Airway epithelial cell (primary cell): ENCODE results near the gene KIF3A. TPM values are rescaled to one million over a fixed set of nuclear protein-coding genes. Genes with fewer than 3 reads are reported as not detected.

Source experiments
- total RNA-seq: library from RNA; depleted of rRNA; stranded (reverse); fragments of >200 nt; gene quantifications from 2 replicates; pipeline ENCODE4 v1.2.3, GENCODE V29; 2015

Gene KIF3A
- total RNA-seq: 5.1 and 8.6 TPM in 2 replicates

DNA sequence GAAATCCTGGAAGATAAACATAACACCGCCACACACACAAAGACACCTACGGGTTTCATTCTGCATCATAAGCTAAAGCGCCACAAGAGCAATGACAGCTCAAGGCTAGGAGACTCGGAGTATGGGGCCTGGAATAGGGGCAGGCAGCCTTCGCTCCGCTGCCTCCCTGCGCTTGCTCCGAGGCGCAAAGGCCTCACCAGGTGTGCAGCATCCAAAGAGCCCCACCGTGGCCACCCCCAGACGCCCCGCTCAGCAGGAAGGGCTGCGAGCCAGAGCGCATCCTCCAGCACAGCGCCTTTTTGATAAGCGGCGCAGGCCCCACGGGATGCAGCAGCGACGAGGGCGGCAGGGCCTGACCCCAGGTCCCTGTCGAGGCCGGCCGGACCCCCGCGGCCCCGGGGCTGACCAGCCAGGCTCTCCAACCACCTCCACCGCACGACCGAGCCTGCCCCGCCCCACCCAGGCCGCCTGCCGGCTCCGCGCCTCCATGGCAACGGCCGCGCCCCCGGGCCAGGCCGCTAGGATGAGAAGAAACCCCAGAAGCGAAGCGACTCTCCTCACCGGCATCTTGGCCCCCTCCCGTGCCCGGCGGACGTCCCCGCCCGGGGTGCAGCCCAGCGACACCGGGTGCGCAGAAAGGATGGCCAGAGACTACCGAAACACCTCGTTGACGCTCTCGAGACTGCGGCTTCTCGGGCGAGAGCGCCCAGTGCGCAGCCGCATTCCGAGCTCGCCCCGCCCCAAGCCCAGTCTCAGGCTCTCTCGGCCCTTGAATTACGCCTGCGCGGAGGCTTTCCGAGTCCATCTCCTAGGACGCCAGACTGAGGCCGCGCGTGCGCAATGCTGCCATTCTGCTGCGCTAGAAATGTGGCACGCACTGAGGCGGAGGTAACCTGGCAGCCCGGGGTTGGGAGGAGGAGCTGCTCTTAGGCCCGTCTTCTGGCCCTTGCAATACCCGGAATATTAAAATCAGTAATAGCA lies at the start of gene KIF3A:
KIF3A (minus strand) TSS at position 694 of the 981 bp plus-strand sequence; CDS start at position 567, 127 bp downstream.

DNA sequence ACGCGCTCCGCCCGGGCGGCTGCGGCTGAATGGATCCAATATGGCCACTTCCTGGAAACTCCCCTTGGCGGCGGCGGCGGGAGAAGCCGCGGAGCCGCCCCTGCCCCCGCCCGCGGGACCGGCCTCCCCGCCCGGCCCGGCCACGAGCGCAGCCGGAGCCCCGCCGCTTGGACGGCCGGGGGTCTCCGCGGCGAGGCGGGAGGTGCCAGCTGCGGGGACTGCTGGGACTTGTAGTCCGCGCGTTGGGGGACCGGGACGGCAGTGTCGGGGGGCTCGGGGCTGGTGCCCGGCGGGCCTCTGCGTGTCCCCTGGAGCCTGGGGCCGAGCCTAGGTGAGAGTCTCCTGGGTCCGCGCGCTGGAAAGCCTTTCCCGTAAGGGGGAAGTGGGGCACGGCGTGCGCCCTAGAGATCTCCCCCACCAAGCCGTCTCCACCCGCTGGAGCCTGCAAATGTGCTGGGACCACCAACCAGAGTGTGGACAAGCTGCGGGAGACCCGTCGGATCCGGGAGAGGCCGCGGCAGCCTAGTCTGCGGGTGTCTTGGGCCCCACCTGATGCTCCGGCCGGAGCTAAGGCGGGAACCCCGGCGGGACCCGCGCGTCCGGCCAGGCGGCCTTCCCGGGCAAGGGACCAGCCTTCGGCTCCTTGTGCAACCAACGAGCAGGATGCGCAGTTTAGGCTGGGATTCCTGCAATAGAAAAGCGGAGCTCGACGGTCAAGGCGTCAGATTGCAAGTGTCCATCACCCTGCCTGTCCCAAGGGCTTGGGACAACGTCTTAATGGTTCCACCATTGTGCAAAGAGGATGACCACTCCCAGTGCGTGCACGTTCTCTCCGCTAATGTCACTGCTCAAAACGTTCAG lies 40.1 kb upstream of the KIF3A start, which contains the start of gene SEPTIN8:
SEPTIN8 (minus strand) TSS at position 31 of the 861 bp plus-strand sequence. CDS start 102 bp downstream, outside the sequence.

DNA sequence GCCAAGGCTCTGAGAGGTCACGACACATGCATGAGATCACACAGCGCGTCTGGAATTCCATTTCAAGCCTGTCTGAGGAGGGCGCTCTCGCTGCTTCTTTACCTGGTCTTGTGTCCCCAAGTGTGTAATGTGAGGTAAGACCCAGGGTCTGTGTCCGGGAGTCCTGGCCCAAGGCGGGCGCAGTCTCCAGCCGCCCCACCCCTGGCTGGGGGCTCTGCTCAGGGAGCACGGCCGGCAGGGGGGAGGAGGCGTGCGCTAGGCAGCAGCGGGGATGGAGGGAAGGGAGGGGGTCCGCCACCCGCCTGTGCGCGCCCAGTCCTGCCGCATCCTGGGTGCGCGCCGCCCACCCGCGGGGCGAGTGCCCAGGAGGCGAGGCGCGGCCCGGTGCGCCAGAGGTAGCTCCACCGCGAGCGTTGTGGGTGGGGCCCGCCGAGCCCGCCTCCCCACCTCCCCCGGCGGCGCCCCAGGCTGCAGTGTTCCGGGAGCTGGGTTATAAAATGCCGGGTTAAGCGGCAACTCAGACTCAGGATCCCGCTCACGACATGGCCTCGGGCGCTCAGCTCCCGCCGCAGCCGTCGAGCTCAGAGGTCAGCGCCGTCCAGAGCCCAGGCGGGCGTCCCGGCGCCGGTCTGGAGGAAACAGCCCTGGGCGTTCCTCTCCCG lies 9.7 kb upstream of the KIF3A start, which contains the start of gene CCNI2:
CCNI2 (plus strand) TSS at position 473 of the 662 bp plus-strand sequence; CDS start at position 543, 70 bp downstream.

DNA sequence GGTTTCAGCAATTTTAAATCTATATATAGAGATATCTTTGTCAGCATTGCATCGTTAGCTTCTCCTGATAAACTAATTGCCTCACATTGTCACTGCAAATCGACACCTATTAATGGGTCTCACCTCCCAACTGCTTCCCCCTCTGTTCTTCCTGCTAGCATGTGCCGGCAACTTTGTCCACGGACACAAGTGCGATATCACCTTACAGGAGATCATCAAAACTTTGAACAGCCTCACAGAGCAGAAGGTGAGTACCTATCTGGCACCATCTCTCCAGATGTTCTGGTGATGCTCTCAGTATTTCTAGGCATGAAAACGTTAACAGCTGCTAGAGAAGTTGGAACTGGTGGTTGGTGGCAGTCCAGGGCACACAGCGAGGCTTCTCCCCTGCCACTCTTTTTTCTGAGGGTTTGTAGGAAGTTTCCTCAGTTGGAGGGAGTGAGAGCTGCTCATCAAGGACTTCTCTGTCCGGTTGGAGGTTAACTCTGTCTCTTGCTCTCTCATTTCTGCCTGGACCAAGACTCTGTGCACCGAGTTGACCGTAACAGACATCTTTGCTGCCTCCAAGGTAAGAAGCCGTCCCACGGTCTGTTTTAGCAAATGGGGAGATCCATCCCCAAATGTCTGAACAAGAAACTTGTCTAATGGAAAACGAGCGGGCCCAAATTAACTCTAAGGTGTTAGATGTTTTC lies 63.3 kb downstream of the KIF3A start, which contains the start of gene IL4:
IL4 (plus strand) TSS at position 51 of the 692 bp plus-strand sequence; CDS start at position 113, 62 bp downstream.

DNA sequence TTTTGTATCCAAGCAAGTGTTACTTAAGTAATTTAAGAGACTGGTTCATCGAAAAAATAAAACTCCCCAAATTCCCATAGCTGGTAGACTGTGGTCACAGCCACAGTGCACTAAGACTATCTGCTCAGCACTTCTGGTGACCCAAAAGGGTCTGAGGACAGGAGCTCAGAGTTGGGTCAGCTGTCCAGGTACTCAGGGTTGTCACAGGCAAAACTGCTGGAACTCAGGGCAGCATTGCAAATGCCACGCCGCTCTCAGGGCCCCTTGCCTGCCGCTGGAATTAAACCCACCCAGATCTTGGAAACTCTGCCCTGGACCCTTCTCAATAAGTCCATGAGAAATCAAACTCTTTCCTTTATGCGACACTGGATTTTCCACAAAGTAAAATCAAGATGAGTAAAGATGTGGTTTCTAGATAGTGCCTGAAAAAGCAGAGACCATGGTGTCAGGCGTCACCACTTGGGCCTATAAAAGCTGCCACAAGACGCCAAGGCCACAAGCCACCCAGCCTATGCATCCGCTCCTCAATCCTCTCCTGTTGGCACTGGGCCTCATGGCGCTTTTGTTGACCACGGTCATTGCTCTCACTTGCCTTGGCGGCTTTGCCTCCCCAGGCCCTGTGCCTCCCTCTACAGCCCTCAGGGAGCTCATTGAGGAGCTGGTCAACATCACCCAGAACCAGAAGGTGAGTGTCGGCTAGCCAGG lies 79.5 kb downstream of the KIF3A start, which contains the start of gene IL13:
IL13 (plus strand) TSS at position 498 of the 705 bp plus-strand sequence; CDS start at position 512, 14 bp downstream.

Other genes with a start within 250 kb of the KIF3A start
- gene IRF1, start 246.8 kb downstream of the KIF3A start, total RNA-seq: 3.5 and 14.7 TPM in 2 replicates
- gene IL5, start 194.0 kb downstream of the KIF3A start, total RNA-seq: not detected in 2 replicates
- 18.5 and 19.6 TPM in 2 replicates for gene RAD50, start 180.6 kb downstream of the KIF3A start, total RNA-seq
- gene IL13, start 79.4 kb downstream of the KIF3A start, total RNA-seq: not detected in 2 replicates
- not detected in 2 replicates for gene IL4, start 63.6 kb downstream of the KIF3A start, total RNA-seq
- gene CCNI2, start 9.9 kb upstream of the KIF3A start, total RNA-seq: 0.49 and 0.93 TPM in 2 replicates
- gene SEPTIN8, start 39.7 kb upstream of the KIF3A start, total RNA-seq: 28.1 and 42.8 TPM in 2 replicates
- gene SOWAHA, start 75.8 kb upstream of the KIF3A start, total RNA-seq: 0.14 and 0.28 TPM in 2 replicates
- 2.4 and 3.7 TPM in 2 replicates for gene SHROOM1, start 93.1 kb upstream of the KIF3A start, total RNA-seq
- gene GDF9, start 128.9 kb upstream of the KIF3A start, total RNA-seq: 0.14 TPM in 1 of 2 replicates, not detected in the other
- gene UQCRQ, start 129.1 kb upstream of the KIF3A start, total RNA-seq: 288 and 334 TPM in 2 replicates
- 0.49 TPM in 1 of 2 replicates, not detected in the other for gene LEAP2, start 136.1 kb upstream of the KIF3A start, total RNA-seq
- 22.2 and 38.1 TPM in 2 replicates for gene AFF4, start 226.1 kb upstream of the KIF3A start, total RNA-seq